OCI-LY1 (cell line): ENCODE results near the gene SRL.
"Not testable (repeated sequence)": the region's sequence is repeated elsewhere in the genome, so short reads cannot be mapped to it uniquely, and the experiment has no call there.

ENCODE experiments used
- H2AFZ ChIP-seq: fragments of 200-600 bp; sonication (generic), shearing (Covaris generic); 2 replicates; pipeline ENCODE4 v1.6.0; 2014; ENCODE audit warnings: antibody characterized with exemption, mild to moderate bottlenecking, low read length
- H3F3A ChIP-seq: fragments of 200-600 bp; sonication (generic), shearing (Covaris generic); 2 replicates; pipeline ENCODE4 v1.6.0; 2014; ENCODE audit warnings: mild to moderate bottlenecking, antibody characterized with exemption, low read length, moderate library complexity; ENCODE audit not compliant: insufficient read depth
- H3K27ac ChIP-seq: fragments of 200-600 bp; sonication (generic); 2 replicates; pipeline ENCODE4 v1.5.1; 2014; ENCODE audit warnings: low read length, mixed run types, mild to moderate bottlenecking, low read depth; ENCODE audit not compliant: poor library complexity, severe bottlenecking
- H3K27me3 ChIP-seq: fragments of 200-600 bp; sonication (generic); 2 replicates; pipeline ENCODE4 v1.6.0; 2014; ENCODE audit warnings: antibody characterized with exemption, mild to moderate bottlenecking, low read length, moderate library complexity; ENCODE audit not compliant: insufficient read depth
- H3K36me3 ChIP-seq: fragments of 200-600 bp; sonication (generic); 2 replicates; pipeline ENCODE4 v1.6.1; 2014; ENCODE audit warnings: mild to moderate bottlenecking, antibody characterized with exemption, low read length, moderate library complexity, mixed read lengths; ENCODE audit not compliant: insufficient read depth
- H3K4me1 ChIP-seq: fragments of 200-600 bp; sonication (generic); 2 replicates; pipeline ENCODE4 v1.5.1; 2014; ENCODE audit warnings: mild to moderate bottlenecking, low read length, moderate library complexity; ENCODE audit not compliant: insufficient read depth, severe bottlenecking
- H3K4me2 ChIP-seq: fragments of 200-600 bp; sonication (generic), shearing (Covaris generic); 2 replicates; pipeline ENCODE4 v1.6.1; 2014; ENCODE audit warnings: low read length
- H3K4me3 ChIP-seq: fragments of 200-600 bp; sonication (generic); 2 replicates; pipeline ENCODE4 v1.5.1; 2014; ENCODE audit warnings: low read length, low read depth, mild to moderate bottlenecking, mixed read lengths; ENCODE audit not compliant: poor library complexity, severe bottlenecking
- H3K79me2 ChIP-seq: fragments of 200-600 bp; shearing (Covaris generic); 2 replicates; pipeline ENCODE4 v1.6.1; 2016; ENCODE audit warnings: mixed run types, low read length, mixed read lengths; ENCODE audit not compliant: insufficient read depth
- H3K9ac ChIP-seq: fragments of 200-600 bp; sonication (generic), shearing (Covaris generic); 2 replicates; pipeline ENCODE4 v1.6.1; 2014; ENCODE audit warnings: mild to moderate bottlenecking, low read length, mixed read lengths
- H3K9me2 ChIP-seq: fragments of 200-600 bp; sonication (generic), shearing (Covaris generic); 2 replicates; pipeline ENCODE4 v1.6.1; 2014; ENCODE audit warnings: low read depth, mild to moderate bottlenecking, low read length, mixed read lengths
- H3K9me3 ChIP-seq: fragments of 200-600 bp; shearing (Covaris generic); 2 replicates; pipeline ENCODE4 v1.6.1; 2014; ENCODE audit warnings: low read length, mixed read lengths
- H4K20me1 ChIP-seq: fragments of 200-600 bp; sonication (generic), shearing (Covaris generic); 2 replicates; pipeline ENCODE4 v1.6.0; 2016; ENCODE audit warnings: mild to moderate bottlenecking, low read length; ENCODE audit not compliant: insufficient read depth
- EZH2 ChIP-seq: fragments of 200-600 bp; sonication (generic), shearing (Covaris generic); IDR thresholded peaks from 2 replicates; pipeline ENCODE4 v1.8.0; 2017; ENCODE audit warnings: borderline replicate concordance, mixed run types, mild to moderate bottlenecking, antibody characterized with exemption, low read length, moderate library complexity, mixed read lengths
- TF ChIP-seq, protein P1 (sequence below): fragments of 200-600 bp; sonication (generic), shearing (Covaris generic); IDR thresholded peaks from 2 replicates; pipeline ENCODE4 v1.5.1; 2017; ENCODE audit warnings: mild to moderate bottlenecking, antibody characterized with exemption, low read length, moderate library complexity, mixed read lengths

SRL gene

DNA sequence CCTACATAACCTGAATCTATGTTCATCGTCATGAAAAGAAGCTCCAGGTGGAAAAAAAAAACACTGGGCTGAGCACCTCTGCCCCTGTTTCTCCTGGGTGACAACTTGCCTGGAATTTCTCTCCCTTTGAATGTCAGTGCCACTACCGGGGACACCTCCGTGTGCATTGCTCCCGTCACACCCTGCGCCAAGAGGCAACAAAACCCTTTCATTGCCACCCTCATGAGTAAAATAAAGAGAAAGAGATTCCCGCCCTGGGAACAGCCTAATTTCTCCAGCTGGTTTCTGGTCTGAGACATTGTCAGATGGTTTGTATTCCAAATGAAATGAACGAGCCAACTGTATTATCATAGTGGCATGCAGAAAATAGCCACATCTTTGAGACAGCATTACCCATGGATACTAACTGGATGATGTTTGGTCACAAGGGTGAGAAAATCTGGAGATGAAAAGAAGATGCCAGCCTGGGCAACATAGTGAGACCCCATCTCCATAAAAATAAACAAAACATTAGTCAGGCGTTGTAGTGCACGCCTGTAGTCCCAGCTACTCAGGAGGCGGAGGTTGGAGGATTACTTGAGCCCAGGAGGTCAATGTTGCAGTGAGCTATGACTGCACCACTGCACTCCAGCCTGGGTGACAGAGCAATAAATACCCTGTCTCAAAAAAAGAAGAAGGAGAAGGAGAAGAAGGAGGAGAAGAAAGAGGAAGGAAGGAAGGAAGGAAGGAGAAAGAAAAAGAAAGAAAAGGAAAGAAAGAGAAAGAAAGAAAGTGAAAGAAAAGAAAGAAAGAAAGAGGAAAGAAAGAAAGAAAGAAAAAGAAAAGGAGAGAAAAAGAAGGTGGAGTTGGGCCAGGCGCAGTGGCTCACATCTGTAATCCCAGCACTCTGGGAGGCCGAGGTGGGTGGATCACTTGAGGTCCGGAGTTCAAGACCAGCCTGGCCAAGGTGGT lies 83.5 kb downstream of the SRL start:
- Histone ChIP-seq H3K4me2 (no peak overlapping the region), H3K79me2 (no peaks in the 10 kb centered on the region), H2AFZ (no peak overlapping the region), H3K36me3 (no peaks in the 10 kb centered on the region; the same call in 1 of the 2 replicates), H3F3A (no peaks in the 10 kb centered on the region), H3K27ac (no peak overlapping the region), H3K9me2 (no peaks in the 10 kb centered on the region), H3K27me3 (no peaks in the 10 kb centered on the region), H4K20me1 (no peaks in the 10 kb centered on the region), H3K4me1 (no peaks in the 10 kb centered on the region), H3K9ac (no peak overlapping the region), H3K4me3 (no peak overlapping the region), H3K9me3 (no peaks in the 10 kb centered on the region)
- TF ChIP-seq EZH2, result no peak
- TF ChIP-seq, protein P1, sequence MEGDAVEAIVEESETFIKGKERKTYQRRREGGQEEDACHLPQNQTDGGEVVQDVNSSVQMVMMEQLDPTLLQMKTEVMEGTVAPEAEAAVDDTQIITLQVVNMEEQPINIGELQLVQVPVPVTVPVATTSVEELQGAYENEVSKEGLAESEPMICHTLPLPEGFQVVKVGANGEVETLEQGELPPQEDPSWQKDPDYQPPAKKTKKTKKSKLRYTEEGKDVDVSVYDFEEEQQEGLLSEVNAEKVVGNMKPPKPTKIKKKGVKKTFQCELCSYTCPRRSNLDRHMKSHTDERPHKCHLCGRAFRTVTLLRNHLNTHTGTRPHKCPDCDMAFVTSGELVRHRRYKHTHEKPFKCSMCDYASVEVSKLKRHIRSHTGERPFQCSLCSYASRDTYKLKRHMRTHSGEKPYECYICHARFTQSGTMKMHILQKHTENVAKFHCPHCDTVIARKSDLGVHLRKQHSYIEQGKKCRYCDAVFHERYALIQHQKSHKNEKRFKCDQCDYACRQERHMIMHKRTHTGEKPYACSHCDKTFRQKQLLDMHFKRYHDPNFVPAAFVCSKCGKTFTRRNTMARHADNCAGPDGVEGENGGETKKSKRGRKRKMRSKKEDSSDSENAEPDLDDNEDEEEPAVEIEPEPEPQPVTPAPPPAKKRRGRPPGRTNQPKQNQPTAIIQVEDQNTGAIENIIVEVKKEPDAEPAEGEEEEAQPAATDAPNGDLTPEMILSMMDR, result no peak

DNA sequence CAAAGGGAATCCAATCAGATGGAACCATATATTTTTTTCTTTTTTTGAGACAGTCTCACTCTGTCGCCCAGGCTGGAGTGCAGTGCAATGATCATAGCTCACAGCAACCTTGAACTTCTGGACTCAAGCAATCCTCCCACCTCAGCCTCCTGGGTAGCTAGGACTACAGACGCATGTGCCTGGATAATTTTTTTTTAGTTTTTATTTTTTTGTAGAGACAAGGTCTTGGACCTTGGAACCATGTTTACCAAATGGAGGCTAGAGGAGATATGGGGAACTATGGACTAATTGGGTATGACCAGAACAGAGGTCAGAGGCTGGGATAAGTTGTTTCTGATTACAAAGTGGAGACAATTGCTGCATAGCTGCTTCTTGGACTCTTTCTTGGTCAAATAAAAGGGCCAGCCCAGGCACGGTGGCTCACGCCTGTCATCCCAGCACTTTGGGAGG lies 84.5 kb downstream of the SRL start:
- Histone ChIP-seq H2AFZ (no peak overlapping the region), H3K9me2 (no peaks in the 10 kb centered on the region), H3K27me3 (no peaks in the 10 kb centered on the region)

DNA sequence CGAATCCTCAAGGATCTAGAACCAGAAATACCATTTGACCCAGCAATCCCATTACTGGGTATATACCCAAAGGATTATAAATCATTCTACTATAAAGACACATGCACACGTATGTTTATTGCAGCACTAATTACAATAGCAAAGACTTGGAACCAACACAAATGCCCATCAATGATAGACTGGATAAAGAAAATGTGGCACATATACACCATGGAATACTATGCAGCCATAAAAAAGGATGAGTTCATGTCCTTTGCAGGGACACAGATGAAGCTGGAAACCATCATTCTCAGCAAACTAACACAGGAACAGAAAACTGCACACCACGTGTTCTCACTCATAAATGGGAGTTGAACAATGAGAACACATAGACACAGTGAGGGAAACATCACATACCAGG lies 85.4 kb downstream of the SRL start:
- not testable (repeated sequence) for H3K4me2 ChIP-seq, H3K36me3 ChIP-seq, H3K9ac ChIP-seq, H3K4me1 ChIP-seq, H3K27ac ChIP-seq, H3K9me2 ChIP-seq, H3K9me3 ChIP-seq, H3K4me3 ChIP-seq, H3K79me2 ChIP-seq, H4K20me1 ChIP-seq, H3K27me3 ChIP-seq, H3F3A ChIP-seq, H2AFZ ChIP-seq

More for the DNA sequence above, 84.5 kb downstream of the SRL start:
- Histone ChIP-seq H3K27ac (no peak overlapping the region), H3K36me3 (no peaks in the 10 kb centered on the region; the same call in 1 of the 2 replicates), H3K4me2 (no peak overlapping the region), H3K4me3 (no peak overlapping the region), H3F3A (no peaks in the 10 kb centered on the region), H3K79me2 (no peaks in the 10 kb centered on the region), H3K9ac (no peak overlapping the region), H4K20me1 (no peaks in the 10 kb centered on the region), H3K9me3 (no peaks in the 10 kb centered on the region), H3K4me1 (no peaks in the 10 kb centered on the region)
- no peak for TF ChIP-seq EZH2
- TF ChIP-seq, protein P1, result no peak

DNA sequence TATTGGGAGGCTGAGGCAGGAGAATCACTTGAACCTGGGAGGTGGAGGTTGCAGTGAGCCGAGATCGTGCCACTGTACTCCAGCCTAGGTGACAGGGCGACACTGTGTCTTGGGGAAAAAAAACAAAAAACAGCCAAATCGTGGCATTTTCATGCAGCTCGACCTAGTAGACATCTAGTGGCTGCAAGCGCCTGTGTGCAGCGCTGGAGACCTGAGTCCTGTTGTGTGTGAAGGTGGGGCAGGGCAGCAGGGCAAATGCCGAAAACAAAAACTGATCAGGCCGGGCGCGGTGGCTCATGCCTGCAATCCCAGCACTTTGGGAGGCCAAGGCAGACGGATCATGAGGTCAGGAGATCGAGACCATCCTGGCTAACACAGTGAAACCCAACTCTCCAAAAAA lies 88.5 kb downstream of the SRL start:
- H3F3A ChIP-seq, H3K9me2 ChIP-seq, H3K4me3 ChIP-seq, H3K36me3 ChIP-seq, H4K20me1 ChIP-seq, H3K4me1 ChIP-seq, H2AFZ ChIP-seq, H3K27me3 ChIP-seq, H3K4me2 ChIP-seq, H3K27ac ChIP-seq, H3K79me2 ChIP-seq, H3K9ac ChIP-seq, H3K9me3 ChIP-seq: not testable (repeated sequence)
